ENCODE results near the gene CDKAL1. TPM values are rescaled to one million over a fixed set of nuclear protein-coding genes. Genes with fewer than 3 reads are reported as not detected.
A peak's percentile ranks its signal among the peaks of the same experiment; 100 is the strongest.

Gene CDKAL1
- total and polyA plus RNA-seq, 2 of the 8 experiments (the other 6 are each of a cell fraction or from before 2014, with no cell fraction given), result 8.4 to 24.6 TPM

DNA sequence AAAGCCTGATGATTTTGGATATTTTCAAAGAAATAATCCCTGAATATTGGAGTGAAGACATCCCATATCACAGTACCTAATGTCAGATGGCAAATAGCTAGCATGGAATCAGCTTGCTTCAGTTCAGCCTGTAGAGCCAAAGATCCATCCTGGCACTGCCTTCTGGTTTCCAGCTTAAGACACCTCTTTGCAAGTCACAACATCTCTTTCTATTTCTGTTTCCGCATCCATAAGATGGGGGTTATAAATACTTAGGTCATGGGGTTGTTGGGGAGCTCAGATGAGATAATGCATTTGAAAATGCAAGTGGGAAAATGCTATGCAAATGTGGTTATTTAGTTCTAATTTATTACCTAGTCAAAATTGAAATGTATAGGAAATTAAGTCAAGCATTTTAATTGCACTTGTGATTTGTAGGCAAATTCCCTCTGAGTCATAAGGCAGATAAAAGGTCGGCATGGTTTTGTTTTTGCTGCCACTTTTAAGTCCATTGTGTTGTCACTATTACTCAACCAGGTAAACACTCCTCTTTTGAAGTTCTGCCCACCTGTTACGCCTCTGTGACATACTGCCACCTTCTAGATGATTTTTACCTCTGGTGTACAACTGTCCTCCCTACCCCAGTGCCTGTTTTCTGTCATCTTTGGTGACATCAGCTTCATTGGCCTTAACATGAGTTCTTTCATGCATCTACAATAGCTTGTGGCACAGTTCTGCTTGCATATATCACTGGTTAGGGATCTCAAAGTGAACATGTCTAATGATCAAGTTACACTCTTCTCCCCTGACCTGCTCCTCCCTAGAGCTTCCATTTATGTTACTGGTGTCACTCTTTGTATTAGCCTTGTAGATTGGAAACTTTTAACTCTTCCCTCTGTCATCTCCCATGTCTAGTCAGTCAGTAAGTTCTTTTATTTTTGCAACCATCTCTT, 96.6 kb downstream of the CDKAL1 start:
- peaks cover 2% of the 10 kb centered on the region for H3K79me1 ChIP-seq (ENCODE audit: low read depth, low read length)
- TF ChIP-seq CHD1 (IDR thresholded peaks at IDR 0.05; ENCODE audit: low read depth, low read length) (no peak), GTF2F1 (IDR thresholded peaks at IDR 0.05; ENCODE audit: borderline replicate concordance, low read depth, low read length) (no peak), SIX5 (IDR thresholded peaks at IDR 0.05; ENCODE audit: low read depth, low read length) (no peak), RXRA (IDR thresholded peaks at IDR 0.05; ENCODE audit: insufficient read depth, low read depth, low read length) (no peak), NANOG (IDR thresholded peaks at IDR 0.05; ENCODE audit: insufficient read depth, low read depth, low read length, poor library complexity, severe bottlenecking) (no peak), CBX8 (IDR thresholded peaks at IDR 0.05; ENCODE audit: borderline replicate concordance, low read depth, low read length) (no peak), TAF7 (optimal IDR thresholded peaks at IDR 0.05; ENCODE audit: borderline replicate concordance, low read depth, low read length) (no peak), NRF1 (IDR thresholded peaks at IDR 0.05; ENCODE audit: low read depth, low read length) (no peak), SIRT6 (IDR thresholded peaks at IDR 0.05; ENCODE audit: low read length) (no peak)
- peak overlapping the region; percentile 25 to 30; a peak in 3 of 4 replicates for H3K4me2 ChIP-seq (ENCODE audit: insufficient read depth in 1 of 2, low read depth in 2 of 2, low read length in 2 of 2)
- no peak overlapping the region for H4K8ac ChIP-seq (ENCODE audit: extremely low read depth, insufficient read depth, low read length)
- H3K18ac ChIP-seq (ENCODE audit: extremely low read depth, low read length), result no peak overlapping the region
- no peaks in the 10 kb centered on the region for H3K23me2 ChIP-seq (ENCODE audit: low read depth, low read length)
- H3K56ac ChIP-seq (replicated peaks; ENCODE audit: insufficient read length, low read depth, low read length), result no peak overlapping the region
- no peak overlapping the region for H3K23ac ChIP-seq (ENCODE audit: insufficient read length)
- peaks cover 0 to 5% of the 10 kb centered on the region in 2 experiments; a peak in 3 of 4 replicates for H3K79me2 ChIP-seq (ENCODE audit: control insufficient read depth in 1 of 2, insufficient read depth in 2 of 2, low read length in 2 of 2)
- H4K5ac ChIP-seq (ENCODE audit: insufficient read length, low read depth, low read length), result peak overlapping the region; percentile 16
- no peak overlapping the region for H3K4me3 ChIP-seq (ENCODE audit: extremely low read depth in 1 of 4, insufficient read depth in 2 of 4, low read depth in 3 of 4, low read length in 4 of 4)
- no peak overlapping the region for H3K14ac ChIP-seq (ENCODE audit: insufficient read length)
- H2AFZ ChIP-seq (ENCODE audit: low read length), result no peak overlapping the region
- no peaks in the 10 kb centered on the region for H3K27me3 ChIP-seq (replicated peaks in 1 of 4; ENCODE audit: control insufficient read depth in 3 of 4, extremely low read depth in 1 of 4, insufficient read depth in 3 of 4, low read length in 3 of 4)
- H2AK5ac ChIP-seq (ENCODE audit: low read depth, low read length), result no peak overlapping the region
- H3K4me1 ChIP-seq (replicated peaks in 1 of 4; ENCODE audit: control insufficient read depth in 3 of 4, insufficient read depth in 4 of 4, low read length in 3 of 4), result peaks cover 3 to 21% (median 13%) of the 10 kb centered on the region in 4 experiments; a peak in 6 of 7 replicates
- H2BK120ac ChIP-seq (replicated peaks; ENCODE audit: low read depth, low read length), result no peak overlapping the region
- H2BK12ac ChIP-seq (ENCODE audit: low read depth, low read length), result no peak overlapping the region
- H3K4ac ChIP-seq (replicated peaks; ENCODE audit: insufficient read length, low read depth, low read length), result no peak overlapping the region
- no peaks in the 10 kb centered on the region for H3K9me3 ChIP-seq (ENCODE audit: insufficient read depth in 2 of 2, low read depth in 1 of 2, low read length in 1 of 2)
- H2BK15ac ChIP-seq (ENCODE audit: low read length), result 0 out of 2 replicates have a peak overlapping the region, but pooled peaks have one; percentile 1
- no peak overlapping the region for H3K27ac ChIP-seq (ENCODE audit: low read depth, low read length)
- no peak overlapping the region for H2BK5ac ChIP-seq (ENCODE audit: low read depth, low read length)
- peak overlapping the region; percentile 18 for H4K91ac ChIP-seq (replicated peaks; ENCODE audit: insufficient read length, low read length)
- CTCF ChIA-PET (ENCODE audit: partially characterized antibody), result interaction anchor here (0.9 kb wide), 1 partner anchor 96 kb away, joined by 3 read pairs; no protein-coding TSS in a partner anchor
- POLR2A ChIA-PET (ENCODE audit: partially characterized antibody), result interaction anchor here (1.2 kb wide), 1 partner anchor 29 kb away, joined by 3 read pairs; no protein-coding TSS in a partner anchor
- no peak overlapping the region for H3K9ac ChIP-seq (replicated peaks in 1 of 4; ENCODE audit: extremely low read depth in 1 of 4, low read depth in 3 of 4, low read length in 3 of 4)
- DNase-seq (ENCODE audit: low read depth in 1 of 2, low spot score in 2 of 2) (no peak), FAIRE-seq (no peak)
- WGBS, 2 experiments (ENCODE audit: extremely low coverage in 1 of 2, insufficient coverage in 1 of 2, insufficient read length in 1 of 2, insufficient replicate concordance in 2 of 2, low coverage in 1 of 2, low lambda C conversion rate in 2 of 2, missing lambda C conversion rate in 1 of 2), result 87% methylated on average over 3 of the region's 3 CpGs; no CpG with 5 or more reads in 1 of the 2 experiments
- H3K36me3 ChIP-seq (ENCODE audit: control insufficient read depth in 2 of 4, insufficient read depth in 4 of 4, low read length in 3 of 4), result no peaks in the 10 kb centered on the region
- no peaks in the 10 kb centered on the region for H4K20me1 ChIP-seq (replicated peaks in 1 of 2; ENCODE audit: control insufficient read depth in 1 of 2, insufficient read depth in 2 of 2, low read length in 2 of 2)
- no peak overlapping the region for H2BK20ac ChIP-seq (ENCODE audit: low read length)

Data from H1 (cell line).